ENCODE data around the gene KIF27. TPM values are rescaled to one million over a fixed set of nuclear protein-coding genes. Genes with fewer than 3 reads are reported as not detected.
"Not testable (repeated sequence)": the region's sequence is repeated elsewhere in the genome, so short reads cannot be mapped to it uniquely, and the experiment has no call there.

The KIF27 gene
- total RNA-seq, 1 experiment from 2014 or later, result 2.2 TPM

GRCh38 chr9:83956086-83956435, 34.8 kb upstream of the KIF27 start:
- Histone ChIP-seq H3K9me3 (ENCODE audit: low read length) (no peaks in the 10 kb centered on the region), H3F3A (ENCODE audit: low read length, unreplicated experiment) (no peaks in the 10 kb centered on the region), H3K4me3 (ENCODE audit: low read length) (peak overlapping the region; percentile 77), H3K27ac (ENCODE audit: low read length) (peak overlapping the region; percentile 48), H4K20me1 (ENCODE audit: low read length) (no peaks in the 10 kb centered on the region), H3K9ac (ENCODE audit: low read length) (peak overlapping the region; percentile 84), H2AFZ (ENCODE audit: low read length) (peak overlapping the region; percentile 97), H3K9me2 (replicated peaks; ENCODE audit: low read length) (no peaks in the 10 kb centered on the region), H3K4me2 (ENCODE audit: low read length) (peak overlapping the region; percentile 93), H3K36me3 (ENCODE audit: low read depth, low read length) (no peaks in the 10 kb centered on the region), H3K4me1 (ENCODE audit: insufficient read depth, low read length) (peaks cover 28% of the 10 kb centered on the region), H3K79me2 (ENCODE audit: low read length) (peaks cover 4% of the 10 kb centered on the region; the same call in 1 of the 2 replicates), H3K27me3 (ENCODE audit: low read length) (no peaks in the 10 kb centered on the region)
- POLR2A ChIA-PET (ENCODE audit: unreplicated experiment), result no interaction called here
- BruUV-seq (replicated peaks), result TSS peak; percentile 77
- intact Hi-C loops (cut with micrococcal nuclease), result no loop called here
- DNase-seq (no peak), ATAC-seq (no peak)
- no peak for TF ChIP-seq CTCF (conservative IDR thresholded peaks at IDR 0.05; ENCODE audit: low read depth, low read length)
- TF ChIP-seq EZH2phosphoT487 (IDR thresholded peaks at IDR 0.05; ENCODE audit: borderline replicate concordance, low read length), result no peak
- TF ChIP-seq EZH2 (IDR thresholded peaks at IDR 0.05; ENCODE audit: low read length, unreplicated experiment), result no peak
- CTCF ChIA-PET, result no interaction called here

GRCh38 chr9:83948096-83948495, 26.9 kb upstream of the KIF27 start:
- H3K4me1 ChIP-seq (ENCODE audit: insufficient read depth, low read length); H3K9me3 ChIP-seq (ENCODE audit: low read length); H3K27ac ChIP-seq (ENCODE audit: low read length); H3K4me3 ChIP-seq (ENCODE audit: low read length); H4K20me1 ChIP-seq (ENCODE audit: low read length); H2AFZ ChIP-seq (ENCODE audit: low read length); H3K4me2 ChIP-seq (ENCODE audit: low read length); H3K9ac ChIP-seq (ENCODE audit: low read length); DNase-seq; intact Hi-C loops (cut with micrococcal nuclease); H3F3A ChIP-seq (ENCODE audit: low read length, unreplicated experiment); POLR2A ChIA-PET (ENCODE audit: unreplicated experiment); H3K9me2 ChIP-seq (replicated peaks; ENCODE audit: low read length); H3K79me2 ChIP-seq (ENCODE audit: low read length); H3K36me3 ChIP-seq (ENCODE audit: low read depth, low read length); H3K27me3 ChIP-seq (ENCODE audit: low read length); BruUV-seq (replicated peaks); CTCF ChIA-PET; ATAC-seq: not testable (repeated sequence)

- H4K20me1 ChIP-seq (ENCODE audit: low read length), result no peaks in the 10 kb centered on the region
- no TSS peak for BruUV-seq (replicated peaks)
- H3K9me3 ChIP-seq (ENCODE audit: low read length), result no peaks in the 10 kb centered on the region
- H3K27me3 ChIP-seq (ENCODE audit: low read length), result no peaks in the 10 kb centered on the region
- peaks cover 3% of the 10 kb centered on the region for H3K4me1 ChIP-seq (ENCODE audit: insufficient read depth, low read length)
- H3K4me3 ChIP-seq (ENCODE audit: low read length), result no peak overlapping the region
- no peak for DNase-seq
- no peak overlapping the region for H3K27ac ChIP-seq (ENCODE audit: low read length)
- H3K4me2 ChIP-seq (ENCODE audit: low read length), result no peak overlapping the region
- H3K9ac ChIP-seq (ENCODE audit: low read length), result no peak overlapping the region
- intact Hi-C loops (cut with micrococcal nuclease), result no loop called here
- H2AFZ ChIP-seq (ENCODE audit: low read length), result no peak overlapping the region
- H3K36me3 ChIP-seq (ENCODE audit: low read depth, low read length), result no peaks in the 10 kb centered on the region
- ATAC-seq, result no peak
- TF ChIP-seq EZH2 (IDR thresholded peaks at IDR 0.05; ENCODE audit: low read length, unreplicated experiment), result no peak
- no peak for TF ChIP-seq EZH2phosphoT487 (IDR thresholded peaks at IDR 0.05; ENCODE audit: borderline replicate concordance, low read length)
- no peak for TF ChIP-seq CTCF (conservative IDR thresholded peaks at IDR 0.05; ENCODE audit: low read depth, low read length)
- ChIA-PET CTCF (no interaction called here), POLR2A (ENCODE audit: unreplicated experiment) (no interaction called here)
- H3F3A ChIP-seq (ENCODE audit: low read length, unreplicated experiment), result no peaks in the 10 kb centered on the region
- no peaks in the 10 kb centered on the region for H3K79me2 ChIP-seq (ENCODE audit: low read length)
- H3K9me2 ChIP-seq (replicated peaks; ENCODE audit: low read length), result no peaks in the 10 kb centered on the region
Observed at GRCh38 chr9:83940590-83941303, 19.5 kb upstream of the KIF27 start.
